Measurements from ENCODE around the gene HP1BP3.
"Not testable (repeated sequence)": the region's sequence is repeated elsewhere in the genome, so short reads cannot be mapped to it uniquely, and the experiment has no call there.

Gene HP1BP3, protein sequence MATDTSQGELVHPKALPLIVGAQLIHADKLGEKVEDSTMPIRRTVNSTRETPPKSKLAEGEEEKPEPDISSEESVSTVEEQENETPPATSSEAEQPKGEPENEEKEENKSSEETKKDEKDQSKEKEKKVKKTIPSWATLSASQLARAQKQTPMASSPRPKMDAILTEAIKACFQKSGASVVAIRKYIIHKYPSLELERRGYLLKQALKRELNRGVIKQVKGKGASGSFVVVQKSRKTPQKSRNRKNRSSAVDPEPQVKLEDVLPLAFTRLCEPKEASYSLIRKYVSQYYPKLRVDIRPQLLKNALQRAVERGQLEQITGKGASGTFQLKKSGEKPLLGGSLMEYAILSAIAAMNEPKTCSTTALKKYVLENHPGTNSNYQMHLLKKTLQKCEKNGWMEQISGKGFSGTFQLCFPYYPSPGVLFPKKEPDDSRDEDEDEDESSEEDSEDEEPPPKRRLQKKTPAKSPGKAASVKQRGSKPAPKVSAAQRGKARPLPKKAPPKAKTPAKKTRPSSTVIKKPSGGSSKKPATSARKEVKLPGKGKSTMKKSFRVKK

DNA sequence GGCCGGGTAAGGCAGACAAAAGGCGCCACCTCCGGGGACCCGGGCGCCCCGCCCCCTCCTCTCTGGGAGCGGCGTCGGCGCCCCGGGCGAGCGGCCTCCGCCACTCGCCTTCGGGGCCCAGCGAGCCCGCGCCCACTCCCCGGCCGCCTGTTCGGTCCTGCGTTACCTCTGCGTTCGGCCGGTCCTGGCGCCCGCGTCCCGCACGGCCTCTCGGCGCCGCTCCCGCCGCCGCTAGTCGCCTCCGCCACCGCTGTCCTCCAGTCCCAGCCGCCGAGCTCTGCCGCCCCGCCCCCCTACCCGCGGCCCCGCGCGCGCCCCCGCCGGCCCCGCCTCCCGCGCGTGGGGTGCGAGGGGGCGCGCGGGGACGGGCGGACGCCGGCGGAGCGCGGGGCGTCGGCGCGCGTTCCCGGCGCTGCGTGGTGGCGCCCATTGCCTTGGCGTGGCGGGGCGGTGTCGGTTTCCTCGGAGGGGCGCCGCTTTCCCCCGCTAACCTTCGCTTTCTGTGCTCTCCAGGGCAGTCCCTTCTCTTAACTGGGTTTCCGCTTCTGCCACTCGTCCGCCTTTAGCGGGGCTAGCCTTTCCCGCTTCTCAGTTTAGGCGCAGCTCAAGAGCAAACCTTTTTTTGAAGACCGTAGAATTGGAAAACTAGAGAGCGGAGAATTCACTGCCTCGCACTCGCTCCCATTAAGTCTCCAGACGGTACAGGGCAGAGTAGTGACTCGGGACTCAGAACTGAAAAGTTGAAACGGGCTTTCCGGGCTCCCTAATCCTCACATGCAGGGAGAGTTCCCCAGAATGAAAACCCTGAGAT lies at the start of gene HP1BP3:
HP1BP3 (minus strand) TSS at position 279 of the 811 bp plus-strand sequence. CDS start 6,867 bp downstream, outside the sequence.
- DNase-seq (ENCODE audit: low spot score) = peak; percentile 61

DNA sequence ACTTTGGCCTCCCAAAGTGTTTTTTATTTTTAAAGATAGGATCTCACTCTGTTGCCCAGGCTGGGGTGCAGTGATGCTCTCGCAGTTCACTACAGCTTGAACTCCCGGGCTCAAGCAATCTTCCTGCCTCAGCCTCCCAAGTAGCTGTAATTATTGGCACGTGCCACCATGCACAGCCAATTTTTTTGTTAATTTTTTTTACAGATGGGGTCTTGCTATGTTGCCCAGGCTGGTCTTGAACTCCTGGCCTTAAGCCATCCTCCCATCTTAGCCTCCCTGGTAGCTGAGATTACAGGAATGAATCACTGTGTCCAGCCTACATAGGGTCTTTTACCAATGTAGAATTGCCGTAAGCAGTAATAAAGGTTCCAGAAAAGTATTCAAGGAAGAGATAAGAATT lies 49.1 kb upstream of the HP1BP3 start:
- DNase-seq (ENCODE audit: low spot score) = no peak

- no peak for DNase-seq (ENCODE audit: low spot score)
Observed at GRCh38 chr1:20834780-20835179, 47.7 kb upstream of the HP1BP3 start.

DNA sequence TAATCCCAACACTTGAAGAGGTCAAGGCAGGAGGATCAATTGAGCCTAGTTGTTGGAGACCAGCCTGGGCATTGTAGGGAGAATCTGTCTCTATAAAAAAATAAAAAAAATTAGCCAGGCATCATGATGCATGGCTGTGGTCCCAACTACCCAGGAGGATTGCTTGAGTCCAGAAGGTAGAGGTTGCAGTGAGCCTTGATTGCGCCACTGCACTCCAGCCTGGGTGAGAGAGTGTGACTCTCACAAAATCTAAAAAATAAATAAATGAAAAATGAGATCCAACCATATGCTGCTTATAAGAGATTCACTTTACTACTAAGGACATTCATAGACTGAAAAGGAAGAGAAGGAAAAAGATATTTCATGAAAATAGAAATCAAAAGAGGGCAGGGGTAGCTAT lies 47.1 kb upstream of the HP1BP3 start:
- no peak for DNase-seq (ENCODE audit: low spot score)

- no peak for DNase-seq (ENCODE audit: low spot score)
Observed at GRCh38 chr1:20830378-20830777, 43.3 kb upstream of the HP1BP3 start.

DNA sequence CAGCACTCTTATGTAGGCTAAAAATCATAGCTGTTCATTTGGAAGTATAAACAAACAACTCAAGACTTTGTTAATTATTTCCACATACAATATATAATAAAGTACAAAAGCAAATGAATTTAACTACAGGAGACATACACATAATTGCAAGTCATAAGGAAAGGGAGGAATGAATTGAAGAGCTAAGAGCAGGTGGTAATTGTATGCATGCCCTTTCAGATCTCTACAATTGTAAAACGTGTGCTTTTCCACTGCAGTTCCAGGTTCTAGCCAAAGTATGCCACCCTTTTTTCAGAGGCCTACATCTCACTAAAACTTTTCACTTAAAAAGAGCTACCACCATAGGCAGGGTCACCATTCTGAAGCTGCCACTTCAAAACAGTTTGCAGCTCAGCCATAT lies 42.8 kb upstream of the HP1BP3 start:
- no peak for DNase-seq (ENCODE audit: low spot score)

DNA sequence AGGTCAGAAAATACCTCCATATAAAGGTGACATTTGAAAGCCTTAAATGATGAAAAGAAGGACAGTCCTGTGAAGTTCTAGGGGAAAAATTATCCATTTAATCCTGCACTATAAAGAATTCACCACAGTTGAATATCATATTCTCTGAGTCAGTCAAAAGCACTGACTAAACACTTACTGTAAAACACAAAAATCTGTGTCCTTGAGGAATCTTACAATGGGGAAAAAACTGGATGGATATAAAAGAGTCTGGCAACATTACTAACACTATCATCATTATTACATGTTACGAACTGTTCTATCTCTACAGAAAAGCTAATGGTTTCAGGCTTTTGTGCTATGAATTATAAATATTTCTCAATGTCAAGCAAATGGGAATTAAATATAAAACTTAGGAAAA lies 42.4 kb upstream of the HP1BP3 start:
- DNase-seq (ENCODE audit: low spot score) = no peak

GRCh38 chr1:20823845-20824244 lies 36.7 kb upstream of the HP1BP3 start:
- no peak for DNase-seq (ENCODE audit: low spot score)

- no peak for DNase-seq (ENCODE audit: low spot score)
Observed at GRCh38 chr1:20821466-20821865, 34.4 kb upstream of the HP1BP3 start.

DNA sequence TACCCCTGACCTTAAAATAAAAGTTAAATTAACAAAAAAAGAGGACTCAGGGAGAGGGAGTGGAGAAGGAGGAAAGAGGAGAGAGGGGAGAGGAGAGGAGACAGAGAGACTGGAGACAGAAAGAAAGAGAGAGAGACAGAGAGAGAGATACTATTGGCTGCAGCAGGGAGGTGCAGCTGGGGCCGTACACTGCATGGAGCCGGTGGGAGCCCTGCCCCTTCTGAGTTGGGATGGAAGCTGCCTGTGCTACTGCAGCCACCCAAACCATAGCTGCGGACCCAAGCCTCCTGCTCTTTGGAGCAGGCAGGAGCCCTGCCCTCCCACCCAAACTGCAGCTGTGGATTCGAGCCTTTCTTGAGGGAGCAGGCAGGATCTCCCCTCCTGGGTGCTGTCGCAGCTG lies 32.7 kb upstream of the HP1BP3 start:
- no peak for DNase-seq (ENCODE audit: low spot score)

DNA sequence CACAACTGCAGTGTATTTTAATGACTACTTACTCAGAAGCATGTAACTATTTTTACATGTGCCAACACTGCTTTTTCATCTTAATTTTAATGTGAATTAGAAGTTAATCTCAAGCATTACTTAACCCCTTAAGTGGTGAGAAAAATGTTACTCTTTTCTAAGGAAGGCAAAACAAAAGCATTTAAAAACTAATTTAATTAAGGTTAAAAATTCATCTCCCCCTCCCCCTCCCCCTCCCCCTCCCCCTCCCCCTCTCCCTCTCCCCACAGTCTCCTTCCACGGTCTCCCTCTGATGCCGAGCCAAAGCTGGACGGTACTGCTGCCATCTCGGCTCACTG lies 27.4 kb upstream of the HP1BP3 start:
- no peak for DNase-seq (ENCODE audit: low spot score)

GRCh38 chr1:20811916-20812315 lies 24.8 kb upstream of the HP1BP3 start:
- DNase-seq (ENCODE audit: low spot score) = no peak

DNA sequence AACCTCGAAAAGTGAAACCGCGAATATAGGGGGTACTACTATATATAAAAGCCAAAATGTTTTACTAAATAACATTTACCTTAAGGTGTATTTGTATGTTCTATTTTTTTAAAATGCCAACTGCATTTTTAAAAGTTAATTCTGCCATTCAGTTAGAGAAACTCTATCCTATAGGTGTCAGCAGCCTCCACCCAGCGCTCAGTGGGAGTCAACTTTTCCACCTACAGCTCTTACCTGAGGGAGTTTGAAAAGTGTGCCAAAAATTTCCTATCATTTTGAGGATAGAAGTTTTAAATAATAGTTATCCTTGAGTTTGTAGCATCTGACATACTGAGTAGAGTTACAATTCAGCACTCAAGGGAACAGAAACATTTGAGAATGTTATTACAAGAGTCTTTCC lies 6.1 kb upstream of the HP1BP3 start:
- DNase-seq (ENCODE audit: low spot score) = no peak

DNA sequence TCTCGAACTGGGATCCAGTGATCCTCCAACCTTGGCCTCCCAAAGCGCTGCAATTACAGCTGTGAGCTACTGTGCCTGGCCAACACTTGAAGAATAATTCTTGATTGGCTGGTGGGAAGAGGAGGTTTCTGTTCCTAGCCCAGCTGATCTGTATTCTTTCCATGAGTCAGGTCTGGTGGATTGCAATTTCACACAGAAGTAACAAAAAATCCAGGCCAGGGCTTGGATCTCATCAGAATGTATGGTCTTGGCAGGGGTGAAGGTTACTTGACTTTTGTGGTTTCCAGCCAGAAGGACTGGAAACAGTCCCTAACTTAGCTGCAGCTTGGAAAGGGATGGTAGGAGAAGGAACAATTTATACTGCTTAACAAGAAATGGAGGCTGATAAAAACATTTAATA lies 5.1 kb upstream of the HP1BP3 start:
- DNase-seq (ENCODE audit: low spot score) = no peak

GRCh38 chr1:20790785-20791184 lies 3.7 kb upstream of the HP1BP3 start:
- no peak for DNase-seq (ENCODE audit: low spot score)

GRCh38 chr1:20789598-20789997 lies 2.5 kb upstream of the HP1BP3 start:
- DNase-seq (ENCODE audit: low spot score) = not testable (repeated sequence)

DNA sequence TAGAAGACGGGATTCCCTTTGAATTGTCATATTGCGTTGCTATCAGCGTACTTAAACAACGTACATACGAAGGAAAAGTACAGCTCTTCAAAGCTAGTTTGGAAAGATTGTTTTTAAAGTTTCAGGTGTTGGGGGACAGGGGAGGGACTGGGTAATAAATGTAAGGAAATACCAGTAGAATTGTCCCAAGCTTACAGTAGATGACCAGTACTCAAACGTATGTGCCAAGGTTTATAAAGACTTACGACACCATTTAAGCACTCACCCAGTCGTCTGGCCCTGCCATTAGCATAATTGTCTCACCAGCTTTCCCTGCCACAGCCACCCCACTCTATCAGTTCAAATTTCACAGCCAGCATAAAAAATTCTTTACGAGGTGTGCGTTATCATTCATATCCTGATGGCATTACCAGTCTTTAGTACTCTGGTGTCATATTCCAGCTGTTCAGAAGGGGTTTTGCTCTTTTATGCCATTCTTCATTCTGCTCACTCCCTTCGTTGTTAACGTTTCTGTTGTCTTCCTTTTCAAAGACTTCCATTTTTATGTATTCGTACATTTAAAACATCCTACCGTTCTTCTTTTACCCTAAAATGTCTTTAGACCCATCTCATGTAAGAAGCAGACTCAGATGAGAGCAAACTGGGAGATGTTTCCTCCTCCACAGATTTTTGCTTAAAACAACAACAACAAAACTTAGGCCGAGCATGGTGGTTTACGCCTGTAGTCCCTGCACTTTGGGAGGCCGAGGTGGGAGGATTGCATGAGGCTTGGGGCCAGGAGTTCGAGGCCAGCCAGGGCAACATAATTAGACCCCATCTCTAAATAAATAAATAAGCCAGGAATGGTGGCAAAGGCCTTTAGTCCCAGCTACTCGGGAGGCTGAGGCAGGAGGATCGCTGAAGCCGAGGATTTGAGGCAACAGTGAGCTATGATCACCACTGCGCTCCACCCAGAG lies 1.0 kb upstream of the HP1BP3 start:
- DNase-seq (ENCODE audit: low spot score) = peak; percentile 14

DNA sequence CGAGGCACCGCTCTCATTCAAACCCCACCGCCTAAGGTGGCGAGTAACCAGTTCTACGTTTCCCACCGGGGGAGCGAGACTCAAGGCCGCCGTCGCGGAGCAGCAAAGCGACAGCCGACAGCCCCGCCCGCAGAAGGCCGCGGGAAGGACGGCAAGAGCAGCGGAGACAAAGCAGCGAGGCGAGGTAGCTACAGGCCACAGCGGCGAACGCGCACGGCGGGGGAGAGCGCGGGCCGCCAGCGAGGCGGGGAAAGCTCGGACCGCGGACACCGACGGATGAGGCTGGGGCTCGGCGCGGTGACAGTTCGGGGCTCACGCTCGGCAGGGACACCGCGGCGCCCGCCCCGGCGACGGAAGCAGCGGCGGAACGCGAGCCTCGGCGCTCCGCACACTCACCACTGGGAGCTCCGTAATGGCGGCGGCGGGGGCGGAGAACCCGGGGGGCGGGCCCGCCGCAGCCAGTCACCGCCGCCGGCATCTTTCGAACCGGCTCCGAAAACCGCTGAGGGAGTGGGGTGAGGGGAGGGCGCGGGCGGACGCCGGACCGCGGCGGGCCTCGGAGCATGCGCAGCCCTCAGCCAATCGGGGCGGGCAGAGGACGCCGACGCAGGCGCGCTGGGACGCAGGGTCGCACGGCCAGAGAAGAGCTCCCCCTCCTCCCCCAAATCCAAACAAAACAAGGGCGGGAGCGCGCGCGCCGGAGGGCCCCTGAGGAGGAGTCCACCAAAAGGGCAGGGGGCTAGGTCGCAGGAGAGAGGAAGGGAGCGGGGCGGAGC lies 666 bp downstream of the HP1BP3 start:
- DNase-seq (ENCODE audit: low spot score) = peak; percentile 88

- no peak for DNase-seq (ENCODE audit: low spot score)
Observed at GRCh38 chr1:20785907-20786252, 1.2 kb downstream of the HP1BP3 start.

- no peak for DNase-seq (ENCODE audit: low spot score)
Observed at GRCh38 chr1:20775700-20776099, 11.4 kb downstream of the HP1BP3 start.

DNA sequence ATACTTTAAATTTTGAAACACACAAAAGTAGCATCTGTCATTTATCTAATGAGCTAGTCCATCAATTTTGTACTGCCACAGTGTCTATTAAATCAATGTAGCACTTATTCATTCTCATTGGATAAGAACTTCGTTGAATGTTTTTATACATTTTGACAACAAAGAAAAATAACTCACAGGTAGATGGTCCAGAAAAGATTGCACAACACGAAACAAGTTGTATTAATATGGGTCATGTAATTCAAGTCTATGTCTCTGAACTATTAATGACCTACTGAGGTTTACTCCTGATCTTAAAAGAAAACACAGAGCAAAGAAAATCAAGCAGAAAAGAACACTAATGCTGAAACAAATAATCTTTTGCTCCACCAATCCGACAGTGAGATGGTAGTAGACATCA lies 15.3 kb downstream of the HP1BP3 start:
- DNase-seq (ENCODE audit: low spot score) = no peak
